Sigmoid colon (tissue), 7 donors: Measurements from ENCODE around the gene KDF1. TPM values are rescaled to one million over a fixed set of nuclear protein-coding genes. Genes with fewer than 3 reads are reported as not detected.

ENCODE experiments used
- DNase-seq: peaks from one replicate; pipeline ENCODE4 v3.0.0-alpha.2; 2019
- H3K27ac ChIP-seq, 4 donors: fragments of 200-600 bp; sonication (generic); one replicate each; pipeline ENCODE4 v1.5.1; 2016 to 2019; ENCODE audit warnings: mild to moderate bottlenecking in 1 of 4
- H3K27me3 ChIP-seq, 3 donors: fragments of 200-600 bp; sonication (generic); one replicate each; pipeline ENCODE4 v1.5.1; 2019; ENCODE audit warnings: mild to moderate bottlenecking in 1 of 3
- H3K36me3 ChIP-seq, 4 donors: fragments of 200-600 bp; sonication (generic); one replicate each; pipeline ENCODE4 v1.5.1; 2016 to 2019
- H3K4me1 ChIP-seq, 4 donors: fragments of 200-600 bp; sonication (generic); one replicate each; pipeline ENCODE4 v1.5.1; 2017 to 2019
- H3K4me3 ChIP-seq, 4 donors: fragments of 200-600 bp; sonication (generic); one replicate each; pipeline ENCODE4 v1.5.1; 2017 to 2019; ENCODE audit warnings: mild to moderate bottlenecking in 2 of 4, moderate library complexity in 1 of 4
- H3K9me3 ChIP-seq, 4 donors: fragments of 200-600 bp in 3 of 4; sonication (generic) in 3 of 4; one replicate each; pipeline versions ENCODE4 v1.5.1 to v1.6.1; 2013 to 2019
- CTCF ChIP-seq, 4 experiments: fragments of 450-650 bp in 3 of 4; fragments of 200-600 bp in 1 of 4; IDR thresholded peaks; one replicate each; pipeline ENCODE4 v1.5.1; 2016 to 2019; ENCODE audit warnings: antibody characterized with exemption in 4 of 4, mild to moderate bottlenecking in 3 of 4, moderate library complexity in 2 of 4
- EP300 ChIP-seq, 4 donors: sonication (generic); formaldehyde crosslinking; IDR thresholded peaks; one replicate each; pipeline ENCODE4 v1.6.1; 2017; ENCODE audit warnings: antibody characterized with exemption in 4 of 4
- POLR2A ChIP-seq, 2 donors: fragments of 450-650 bp; IDR thresholded peaks; one replicate each; pipeline ENCODE4 v1.6.1; 2016; ENCODE audit warnings: antibody characterized with exemption in 2 of 2, mild to moderate bottlenecking in 2 of 2, moderate library complexity in 2 of 2
- POLR2AphosphoS5 ChIP-seq, 4 donors: sonication (generic); formaldehyde crosslinking; IDR thresholded peaks; one replicate each; pipeline ENCODE4 v1.6.1; 2017; ENCODE audit warnings: antibody characterized with exemption in 4 of 4
- WGBS, 2 donors: extraction: QIAGEN DNeasy Blood & Tissue Kit; methylation state at CpG; one replicate each; pipeline ENCODE4 v1.1.7; 2013; 5-methylcytosine and 5-hydroxymethylcytosine counted together
- intact Hi-C: fragments of 100-400 bp; cut with DNase I; formaldehyde crosslinking; loops from one replicate; pipeline ENCODE4 v1.15.1; 2023
- polyA plus RNA-seq, 3 donors: library from polyadenylated mRNA; stranded (reverse); fragments of 200-250 nt; gene quantifications; one replicate each; pipeline ENCODE4 v1.2.3, GENCODE V29; 2013
- total RNA-seq, 4 donors: library from RNA; depleted of rRNA; stranded (reverse); fragments of >200 nt; gene quantifications; one replicate each; pipeline ENCODE4 v1.1.0, GENCODE V29; 2016
- donor health status: healthy with polysubstance abuse.
- donor health status: Bipolar disorder and iron deficiency.
- donor health status: healthy.

KDF1 gene
- total and polyA plus RNA-seq, 7 donors: 15.0 to 26.8 (median 20.4) TPM; not detected in 4

- H3K36me3 ChIP-seq: peaks cover 8 to 33% (median 16%) of the 10 kb centered on the region in 4 donors
- WGBS, 2 donors: 52 to 71% methylated on average over 13 of the region's 13 CpGs
- peak; percentile 82 for DNase-seq
- H3K4me3 ChIP-seq: no peak overlapping the region
- no peaks in the 10 kb centered on the region for H3K9me3 ChIP-seq
- H3K27ac ChIP-seq: peak overlapping the region; percentile 91 to 98 (median 97)
- H3K4me1 ChIP-seq: peaks cover 0 to 97% (median 96%) of the 10 kb centered on the region in 4 donors
- intact Hi-C loops: no loop called here
- no peak for TF ChIP-seq CTCF (IDR thresholded peaks at IDR 0.05)
- TF ChIP-seq POLR2A (IDR thresholded peaks at IDR 0.05): no peak
- peak in 2 of 4 donors; percentile 29 to 38 for TF ChIP-seq POLR2AphosphoS5 (IDR thresholded peaks at IDR 0.05)
- H3K27me3 ChIP-seq: no peaks in the 10 kb centered on the region
Measured at GRCh38 chr1:27001570-27002360, 41.5 kb upstream of the KDF1 start.

DNA sequence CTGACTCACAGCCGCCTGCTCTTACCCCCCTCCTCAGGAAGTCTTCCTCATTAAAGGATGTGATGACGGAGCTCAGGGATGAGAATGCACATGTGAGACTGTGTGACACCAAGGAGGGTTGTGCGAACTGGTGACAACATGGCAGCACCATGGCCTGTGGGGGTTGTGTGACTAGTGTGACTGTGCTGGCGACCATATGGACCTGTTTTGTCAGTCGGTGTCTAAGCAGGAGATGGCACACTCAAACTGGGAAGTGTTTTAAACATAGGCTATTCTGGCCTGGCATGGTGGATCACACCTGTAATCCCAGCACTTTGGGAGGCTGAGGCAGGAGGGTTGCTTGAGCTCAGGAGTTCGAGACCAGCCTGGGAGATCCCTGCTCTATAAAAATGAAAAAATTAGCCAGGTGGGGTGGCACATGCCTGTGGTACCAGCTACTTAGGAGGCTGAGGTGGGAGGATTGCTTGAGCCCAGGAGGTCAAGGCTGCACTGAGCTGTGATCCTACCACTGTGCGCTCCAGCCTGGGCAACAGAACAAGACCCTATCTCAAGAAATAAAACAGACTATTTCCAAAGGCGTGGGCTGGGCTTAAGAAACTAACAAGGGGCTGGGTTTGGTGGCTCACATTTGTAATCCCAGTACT is 40.7 kb upstream of the KDF1 start:
- TF ChIP-seq POLR2AphosphoS5 (IDR thresholded peaks at IDR 0.05): peak in 3 of 4 donors; percentile 68 to 73 (median 71)
- TF ChIP-seq EP300 (IDR thresholded peaks at IDR 0.05): peak in 1 of 4 donors; percentile 80
- TF ChIP-seq CTCF (IDR thresholded peaks at IDR 0.05): no peak
- H3K36me3 ChIP-seq: peaks cover 4 to 25% (median 8%) of the 10 kb centered on the region in 4 donors
- DNase-seq: peak; percentile 77
- H3K4me1 ChIP-seq: peaks cover 0 to 97% (median 95%) of the 10 kb centered on the region in 4 donors
- intact Hi-C loops: no loop called here
- no peaks in the 10 kb centered on the region for H3K9me3 ChIP-seq
- WGBS, 2 donors: 76 to 90% methylated on average over 8 of the region's 8 CpGs
- peak overlapping the region; percentile 91 to 98 (median 97) for H3K27ac ChIP-seq
- no peak overlapping the region for H3K4me3 ChIP-seq
- H3K27me3 ChIP-seq: no peaks in the 10 kb centered on the region

DNA sequence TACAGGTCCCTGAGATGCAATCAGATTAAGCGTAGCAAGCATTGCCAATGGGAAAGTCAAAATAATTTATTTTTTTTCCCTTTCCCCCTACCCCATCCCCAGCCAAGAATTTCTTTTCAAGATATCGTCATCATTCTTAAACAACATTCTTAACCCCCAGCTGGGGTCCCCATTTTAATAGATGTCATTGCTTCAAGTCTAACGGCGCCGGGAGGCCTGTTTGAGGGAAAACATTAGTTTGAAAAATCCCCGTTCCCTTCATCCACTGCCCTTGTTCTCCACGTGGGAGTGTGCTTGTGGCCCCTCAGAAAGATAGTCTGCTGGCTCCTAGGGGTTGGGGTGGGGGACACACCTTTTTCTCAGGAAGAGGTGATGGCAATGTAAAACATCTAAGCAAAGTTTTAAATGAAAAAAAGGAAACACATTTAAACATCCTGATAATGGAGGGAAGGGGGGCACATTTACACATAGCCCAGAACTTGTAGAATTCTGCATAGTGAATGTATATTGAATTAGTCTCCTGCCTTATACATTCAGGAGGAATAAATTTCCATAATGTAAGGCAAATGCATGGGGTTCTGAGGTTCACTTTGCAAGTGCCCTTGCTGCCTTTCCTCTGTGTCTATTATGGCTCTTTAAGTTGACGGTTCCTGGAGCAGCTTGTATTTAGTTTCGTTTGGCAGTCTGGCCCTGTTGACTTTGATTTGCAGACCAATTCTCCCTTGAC is 40.0 kb upstream of the KDF1 start:
- WGBS, 2 donors: 82 to 84% methylated on average over 9 of the region's 9 CpGs
- no peak for DNase-seq
- intact Hi-C loops: no loop called here
- Histone ChIP-seq H3K4me1 (peaks cover 0 to 97% (median 94%) of the 10 kb centered on the region in 4 donors), H3K27ac (peak overlapping the region; percentile 91 to 98 (median 97)), H3K27me3 (no peaks in the 10 kb centered on the region), H3K4me3 (no peak overlapping the region), H3K36me3 (peaks cover 0 to 18% (median 1%) of the 10 kb centered on the region in 4 donors), H3K9me3 (no peaks in the 10 kb centered on the region)
- TF ChIP-seq POLR2AphosphoS5 (IDR thresholded peaks at IDR 0.05) (no peak), EP300 (IDR thresholded peaks at IDR 0.05) (peak in 1 of 4 donors; percentile 62)

- intact Hi-C loops: loop anchor here (2.0 to 10.0 kb wide), 3 partner anchors 33 to 395 kb away; partner anchors contain the start of genes GPR3 and SLC9A1
- Histone ChIP-seq H3K4me3 (no peak overlapping the region), H3K27me3 (no peaks in the 10 kb centered on the region), H3K27ac (peak overlapping the region; percentile 91 to 98 (median 97)), H3K9me3 (no peaks in the 10 kb centered on the region), H3K4me1 (peaks cover 0 to 97% (median 94%) of the 10 kb centered on the region in 4 donors), H3K36me3 (peaks cover 0 to 13% (median 0%) of the 10 kb centered on the region in 4 donors)
- DNase-seq: peak; percentile 96
- 67 to 72% methylated on average over 7 of the region's 7 CpGs for WGBS, 2 donors
- TF ChIP-seq EP300 (IDR thresholded peaks at IDR 0.05): peak in 3 of 4 donors; percentile 88 to 96 (median 92)
- no peak for TF ChIP-seq CTCF (IDR thresholded peaks at IDR 0.05)
- TF ChIP-seq POLR2AphosphoS5 (IDR thresholded peaks at IDR 0.05): peak; percentile 45 to 85 (median 78)
- TF ChIP-seq POLR2A (IDR thresholded peaks at IDR 0.05): no peak
Measured at GRCh38 chr1:26999440-26999987, 39.2 kb upstream of the KDF1 start.
